IMR-90 (cell line): ENCODE results near the gene NOD1. TPM values are rescaled to one million over a fixed set of nuclear protein-coding genes. Genes with fewer than 3 reads are reported as not detected.
"Not testable (repeated sequence)": the region's sequence is repeated elsewhere in the genome, so short reads cannot be mapped to it uniquely, and the experiment has no call there.

Source experiments
- ATAC-seq: fragments of 200-7000 bp; cut with Tn5 transposase; 2 replicates; pipeline ENCODE4 v1.9.1; 2020; ENCODE audit warnings: low read depth, mild to moderate bottlenecking, moderate library complexity
- BruUV-seq: library from RNA; stranded (reverse); fragments of 400-500 nt; replicated peaks from 2 replicates; lab custom pipeline; 2021; lab: Mats Ljungman, UMichigan
- CTCF ChIA-PET: fragments of 300-600 bp; formaldehyde crosslinking; extraction: SDS; loops from one replicate; lab custom pipeline; 2021; ENCODE audit warnings: antibody characterized with exemption; lab: Yijun Ruan, JAX
- POLR2A ChIA-PET: fragments of 300-600 bp; sonication (Branson Sonifier 250); formaldehyde crosslinking; loops from one replicate; lab custom pipeline; 2022; ENCODE audit warnings: antibody characterized with exemption; ENCODE audit not compliant: unreplicated experiment; lab: Charles Lee
- DNase-seq: peaks from one replicate; pipeline ENCODE4 v3.0.0; 2013
- H2AFZ ChIP-seq: replicated peaks from 2 replicates; pipeline ENCODE3; 2013; ENCODE audit warnings: low read length, mild to moderate bottlenecking; ENCODE audit not compliant: poor library complexity
- H2AK5ac ChIP-seq: 2 replicates; pipeline ENCODE4 v1.6.1; 2013; ENCODE audit warnings: low read depth, low read length, inconsistent platforms
- H2AK9ac ChIP-seq: replicated peaks from 2 replicates; pipeline ENCODE3; 2013; ENCODE audit warnings: mild to moderate bottlenecking, low read depth, low read length, moderate library complexity; ENCODE audit not compliant: poor library complexity
- H2BK120ac ChIP-seq: 2 replicates; pipeline ENCODE4 v1.6.1; 2013; ENCODE audit warnings: low read depth, low read length, inconsistent platforms
- H2BK15ac ChIP-seq: 3 replicates; pipeline ENCODE4 v1.6.1; 2013; ENCODE audit warnings: low read depth, low read length, inconsistent platforms
- H2BK20ac ChIP-seq: 2 replicates; pipeline ENCODE4 v1.6.1; 2013; ENCODE audit warnings: low read depth, mild to moderate bottlenecking, inconsistent platforms, low read length, moderate library complexity
- H2BK5ac ChIP-seq: 2 replicates; pipeline ENCODE4 v1.6.1; 2013; ENCODE audit warnings: mild to moderate bottlenecking, low read depth, low read length, inconsistent platforms; ENCODE audit not compliant: poor library complexity, severe bottlenecking
- H3K14ac ChIP-seq: replicated peaks from 2 replicates; pipeline ENCODE4 v1.6.1; 2013; ENCODE audit warnings: low read depth, low read length, inconsistent platforms
- H3K18ac ChIP-seq: 2 replicates; pipeline ENCODE4 v1.6.1; 2013; ENCODE audit warnings: low read depth, low read length, control low read depth
- H3K23ac ChIP-seq: 2 replicates; pipeline ENCODE4 v1.6.1; 2013; ENCODE audit warnings: low read depth, low read length, inconsistent platforms
- H3K27ac ChIP-seq: 2 replicates; pipeline ENCODE4 v1.5.1; 2013; ENCODE audit warnings: mild to moderate bottlenecking, control low read depth, low read length; ENCODE audit not compliant: insufficient read depth
- H3K27me3 ChIP-seq: 2 replicates; pipeline ENCODE4 v1.6.1; 2013; ENCODE audit warnings: low read length; ENCODE audit not compliant: control insufficient read depth, insufficient read depth
- H3K36me3 ChIP-seq: 2 replicates; pipeline ENCODE4 v1.6.1; 2013; ENCODE audit warnings: low read length, mixed read lengths; ENCODE audit not compliant: control insufficient read depth, insufficient read depth
- H3K4ac ChIP-seq: 2 replicates; pipeline ENCODE4 v1.6.1; 2013; ENCODE audit warnings: low read depth, low read length, inconsistent platforms
- H3K4me1 ChIP-seq: 2 replicates; pipeline ENCODE4 v1.6.1; 2013; ENCODE audit warnings: low read length, mixed read lengths; ENCODE audit not compliant: control insufficient read depth, insufficient read depth
- H3K4me2 ChIP-seq: 2 replicates; pipeline ENCODE4 v1.6.1; 2013; ENCODE audit warnings: low read depth, mild to moderate bottlenecking, control low read depth, low read length, moderate library complexity
- H3K4me3 ChIP-seq: 2 replicates; pipeline ENCODE4 v1.5.1; 2013; ENCODE audit warnings: low read depth, mild to moderate bottlenecking, control low read depth, low read length, moderate library complexity; ENCODE audit not compliant: insufficient read depth
- H3K56ac ChIP-seq: 2 replicates; pipeline ENCODE4 v1.6.1; 2013; ENCODE audit warnings: low read length, inconsistent platforms; ENCODE audit not compliant: insufficient read depth; ENCODE audit errors: extremely low read depth
- H3K79me1 ChIP-seq, 2 experiments: 2 replicates each; pipeline ENCODE4 v1.6.1; 2013; ENCODE audit warnings: low read length in 2 of 2, inconsistent platforms in 1 of 2, low read depth in 1 of 2
- H3K9ac ChIP-seq: 2 replicates; pipeline ENCODE4 v1.6.1; 2013; ENCODE audit warnings: low read depth, low read length, control low read depth
- H3K9me1 ChIP-seq: 2 replicates; pipeline ENCODE4 v1.6.1; 2013; ENCODE audit warnings: low read length, inconsistent platforms; ENCODE audit not compliant: insufficient read depth
- H3K9me3 ChIP-seq: 2 replicates; pipeline ENCODE4 v1.6.1; 2013; ENCODE audit warnings: low read length; ENCODE audit not compliant: control insufficient read depth, insufficient read depth
- H4K20me1 ChIP-seq: 2 replicates; pipeline ENCODE4 v1.6.1; 2013; ENCODE audit warnings: low read length, inconsistent platforms; ENCODE audit not compliant: insufficient read depth
- H4K5ac ChIP-seq: 2 replicates; pipeline ENCODE4 v1.6.1; 2013; ENCODE audit warnings: mild to moderate bottlenecking, low read depth, low read length, control low read depth
- H4K8ac ChIP-seq, 2 experiments: 2 replicates each; pipeline ENCODE4 v1.6.1; 2013; ENCODE audit warnings: low read depth in 2 of 2, low read length in 2 of 2, control low read depth in 1 of 2, inconsistent platforms in 1 of 2
- H4K91ac ChIP-seq: 2 replicates; pipeline ENCODE4 v1.6.1; 2013; ENCODE audit warnings: low read depth, low read length, inconsistent platforms; ENCODE audit not compliant: insufficient read depth
- WGBS, 2 experiments: methylation state at CpG; one replicate each; pipeline versions ENCODE4 v1.1.5 to v1.1.7; 2013; ENCODE audit warnings: missing lambda C conversion rate in 2 of 2; ENCODE audit not compliant: insufficient read length in 1 of 2; ENCODE audit errors: extremely low coverage in 2 of 2; 5-methylcytosine and 5-hydroxymethylcytosine counted together
- dilution Hi-C: fragments of 300-500 bp; cut with HindIII; formaldehyde crosslinking; loops from one replicate; pipeline ENCODE4 v1.14.3; 2018; ENCODE audit warnings: low sequenced_read_pairs; ENCODE audit not compliant: unreplicated experiment
- in situ Hi-C: fragments of 300-500 bp; cut with MboI; formaldehyde crosslinking; loops from 3 replicates; pipeline ENCODE4 v1.14.3; 2019; ENCODE audit warnings: low sequenced_read_pairs, inconsistent platforms, mixed read lengths
- intact Hi-C: fragments of 100-400 bp; cut with micrococcal nuclease; formaldehyde crosslinking; loops from 2 replicates; pipeline ENCODE4 v1.10.0; 2022
- polyA plus RNA-seq, 3 experiments: library from polyadenylated mRNA; depleted of rRNA; stranded (reverse); fragments of >200 nt; gene quantifications; 2 replicates each; pipeline ENCODE4 v1.2.3, GENCODE V29; 2012; ENCODE audit warnings: low replicate concordance in 1 of 3
- total RNA-seq: library from RNA; depleted of rRNA; stranded (reverse); fragments of >200 nt; gene quantifications from 2 replicates; pipeline ENCODE4 v1.2.3, GENCODE V29; 2012

NOD1 gene
- total and polyA plus RNA-seq, 2 of the 4 experiments (the other 2 are of a cell fraction), result 1.8 to 3.0 TPM

GRCh38 chr7:30527297-30527696, 48.7 kb upstream of the NOD1 start:
- H2AFZ ChIP-seq, H4K91ac ChIP-seq, H2BK120ac ChIP-seq, H4K5ac ChIP-seq, H4K8ac ChIP-seq, BruUV-seq, H3K4ac ChIP-seq, intact Hi-C loops, H3K9me3 ChIP-seq, H3K4me2 ChIP-seq, H3K27me3 ChIP-seq, H2BK15ac ChIP-seq, H2AK9ac ChIP-seq, H3K4me3 ChIP-seq, ATAC-seq, H3K27ac ChIP-seq, H3K9me1 ChIP-seq, dilution Hi-C loops, H3K79me1 ChIP-seq, H3K4me1 ChIP-seq, H2BK5ac ChIP-seq, DNase-seq, H4K20me1 ChIP-seq, CTCF ChIA-PET, H3K9ac ChIP-seq, in situ Hi-C loops, H3K18ac ChIP-seq, H3K23ac ChIP-seq, H3K14ac ChIP-seq, H3K36me3 ChIP-seq, H2BK20ac ChIP-seq, H3K56ac ChIP-seq, H2AK5ac ChIP-seq: not testable (repeated sequence)
- POLR2A ChIA-PET, result interaction anchor here (0.6 kb wide), 1 partner anchor 56 kb away, joined by 3 read pairs; no protein-coding TSS in a partner anchor
- WGBS, 2 experiments, result no CpG with 5 or more reads among the region's 1 CpG
